Esophagus squamous epithelium (tissue), 5 donors: ENCODE results near the gene FAM168A. TPM values are rescaled to one million over a fixed set of nuclear protein-coding genes. Genes with fewer than 3 reads are reported as not detected.

ENCODE experiments used
- DNase-seq: peaks from one replicate; lab custom pipeline; 2025; lab: John Stamatoyannopoulos, UW
- H3K27ac ChIP-seq, 4 donors: fragments of 200-600 bp; sonication (generic); one replicate each; pipeline ENCODE4 v1.5.1; 2016 to 2019; ENCODE audit warnings: mild to moderate bottlenecking in 1 of 4
- H3K27me3 ChIP-seq, 4 donors: fragments of 200-600 bp; sonication (generic); 1 replicate in 3 of 4; 2 replicates in 1 of 4; pipeline versions ENCODE4 v1.5.1 to v1.6.0; 2017 to 2021; ENCODE audit warnings: antibody characterized with exemption in 1 of 4
- H3K36me3 ChIP-seq, 3 donors: fragments of 200-600 bp; sonication (generic); one replicate each; pipeline ENCODE4 v1.5.1; 2016 to 2019
- H3K4me1 ChIP-seq, 3 donors: fragments of 200-600 bp; sonication (generic); one replicate each; pipeline ENCODE4 v1.5.1; 2017 to 2019
- H3K4me3 ChIP-seq, 4 donors: fragments of 200-600 bp; sonication (generic); 1 replicate in 3 of 4; 2 replicates in 1 of 4; pipeline ENCODE4 v1.5.1; 2016 to 2019; ENCODE audit warnings: mild to moderate bottlenecking in 2 of 4, moderate library complexity in 1 of 4
- H3K9me3 ChIP-seq, 3 donors: fragments of 200-600 bp; sonication (generic); one replicate each; pipeline ENCODE4 v1.5.1; 2016 to 2019
- POLR2A ChIP-seq, 4 donors: fragments of 450-650 bp; IDR thresholded peaks; one replicate each; pipeline ENCODE4 v1.6.1; 2017; ENCODE audit warnings: antibody characterized with exemption in 4 of 4, mild to moderate bottlenecking in 4 of 4, moderate library complexity in 3 of 4
- WGBS, 2 donors: methylation state at CpG; one replicate each; pipeline ENCODE4 v1.1.5; 2018; 5-methylcytosine and 5-hydroxymethylcytosine counted together
- intact Hi-C: fragments of 100-400 bp; cut with DNase I; formaldehyde crosslinking; loops from one replicate; pipeline ENCODE4 v1.15.0; 2022
- total RNA-seq, 4 donors: library from RNA; depleted of rRNA; stranded (reverse); fragments of >200 nt; gene quantifications; one replicate each; pipeline ENCODE4 v1.1.0, GENCODE V29; 2016
- TF ChIP-seq, protein P1 (sequence below), 6 experiments: fragments of 450-650 bp in 4 of 6; fragments of 200-600 bp in 2 of 6; sonication (generic) in 2 of 6; IDR thresholded peaks; one replicate each; pipeline ENCODE4 v1.5.1; 2016 to 2019; ENCODE audit warnings: antibody characterized with exemption in 6 of 6, mild to moderate bottlenecking in 4 of 6, moderate library complexity in 4 of 6
- donor health status: DM: yes; HTN: yes; CAD: no.

FAM168A gene
- total RNA-seq, 4 donors from 2014 or later: 7.0 to 15.5 (median 12.3) TPM

DNA sequence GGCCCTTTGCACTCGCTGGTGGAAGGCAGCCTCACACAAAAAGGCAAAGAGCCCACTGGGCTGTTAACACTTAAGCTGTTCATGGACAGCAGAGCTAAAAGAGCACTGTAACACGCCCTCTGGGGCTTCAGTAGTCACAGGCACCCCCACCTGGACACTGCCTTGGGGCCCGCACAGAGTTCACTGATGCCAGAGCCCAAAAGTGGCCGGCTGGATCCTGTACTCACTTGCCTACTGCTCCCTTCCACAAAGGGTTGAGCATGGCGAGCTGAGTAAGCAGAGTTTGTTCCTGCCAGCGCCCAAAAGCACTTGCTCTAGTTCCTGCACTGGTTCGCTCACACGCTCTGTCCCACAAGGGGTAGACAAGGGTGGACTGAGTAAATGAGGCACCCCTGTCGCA lies 142.9 kb downstream of the FAM168A start:
- WGBS, 2 donors: 72 to 80% methylated on average over 7 to 9 of the region's 9 CpGs
- TF ChIP-seq, protein P1, sequence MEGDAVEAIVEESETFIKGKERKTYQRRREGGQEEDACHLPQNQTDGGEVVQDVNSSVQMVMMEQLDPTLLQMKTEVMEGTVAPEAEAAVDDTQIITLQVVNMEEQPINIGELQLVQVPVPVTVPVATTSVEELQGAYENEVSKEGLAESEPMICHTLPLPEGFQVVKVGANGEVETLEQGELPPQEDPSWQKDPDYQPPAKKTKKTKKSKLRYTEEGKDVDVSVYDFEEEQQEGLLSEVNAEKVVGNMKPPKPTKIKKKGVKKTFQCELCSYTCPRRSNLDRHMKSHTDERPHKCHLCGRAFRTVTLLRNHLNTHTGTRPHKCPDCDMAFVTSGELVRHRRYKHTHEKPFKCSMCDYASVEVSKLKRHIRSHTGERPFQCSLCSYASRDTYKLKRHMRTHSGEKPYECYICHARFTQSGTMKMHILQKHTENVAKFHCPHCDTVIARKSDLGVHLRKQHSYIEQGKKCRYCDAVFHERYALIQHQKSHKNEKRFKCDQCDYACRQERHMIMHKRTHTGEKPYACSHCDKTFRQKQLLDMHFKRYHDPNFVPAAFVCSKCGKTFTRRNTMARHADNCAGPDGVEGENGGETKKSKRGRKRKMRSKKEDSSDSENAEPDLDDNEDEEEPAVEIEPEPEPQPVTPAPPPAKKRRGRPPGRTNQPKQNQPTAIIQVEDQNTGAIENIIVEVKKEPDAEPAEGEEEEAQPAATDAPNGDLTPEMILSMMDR (IDR thresholded peaks at IDR 0.05): no peak
- no peak for TF ChIP-seq POLR2A (IDR thresholded peaks at IDR 0.05)
- H3K4me1 ChIP-seq: no peaks in the 10 kb centered on the region
- H3K9me3 ChIP-seq: no peaks in the 10 kb centered on the region
- no peak overlapping the region for H3K27ac ChIP-seq
- no peak overlapping the region for H3K4me3 ChIP-seq
- H3K27me3 ChIP-seq: no peaks in the 10 kb centered on the region
- intact Hi-C loops: no loop called here
- no peak for DNase-seq
- no peaks in the 10 kb centered on the region for H3K36me3 ChIP-seq

DNA sequence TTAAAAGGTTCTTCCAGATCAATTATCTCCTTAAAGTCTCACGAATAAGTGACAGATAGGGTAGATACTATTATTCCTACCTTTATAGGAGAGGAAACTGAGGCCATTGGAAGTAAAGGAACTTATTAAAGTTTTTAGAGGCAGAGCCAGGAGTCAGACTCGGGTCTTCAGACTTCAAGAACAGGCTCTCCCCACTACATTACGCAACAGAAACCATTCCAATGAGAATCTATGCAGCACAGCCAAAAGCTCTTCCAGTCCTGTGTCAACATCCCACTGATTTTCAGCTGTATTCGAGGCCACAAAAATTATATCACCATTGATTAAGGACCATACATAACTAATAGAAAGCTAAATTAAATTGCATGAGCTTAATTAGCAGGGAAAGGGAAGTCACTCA lies 144.3 kb downstream of the FAM168A start:
- TF ChIP-seq POLR2A (IDR thresholded peaks at IDR 0.05): no peak
- TF ChIP-seq, protein P1 (IDR thresholded peaks at IDR 0.05): no peak
- Histone ChIP-seq H3K9me3 (no peaks in the 10 kb centered on the region), H3K4me3 (no peak overlapping the region), H3K27me3 (no peaks in the 10 kb centered on the region), H3K4me1 (no peaks in the 10 kb centered on the region), H3K27ac (no peak overlapping the region), H3K36me3 (no peaks in the 10 kb centered on the region)
- intact Hi-C loops: no loop called here
- WGBS, 2 donors: 73 to 86% methylated on average over 4 of the region's 4 CpGs
- no peak for DNase-seq

DNA sequence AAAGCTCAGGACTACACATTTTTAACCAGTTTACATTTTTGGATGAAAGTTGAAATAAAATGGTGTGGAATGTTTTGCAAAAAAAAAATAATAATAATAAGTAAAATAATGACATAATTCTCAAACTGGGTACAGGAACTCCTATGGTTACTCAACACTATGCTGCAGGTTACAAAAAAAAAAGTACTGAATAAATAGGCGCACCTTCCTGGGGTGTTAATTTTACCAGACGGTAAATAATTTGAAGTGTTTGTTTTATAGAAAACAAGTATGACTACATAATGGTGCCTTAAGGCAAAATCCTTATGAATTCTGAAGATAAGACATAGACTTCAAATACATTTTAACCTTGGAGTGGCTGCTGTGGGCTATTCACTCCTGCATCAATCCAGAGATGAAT lies 145.2 kb downstream of the FAM168A start:
- TF ChIP-seq, protein P1 (IDR thresholded peaks at IDR 0.05): no peak
- no peak for TF ChIP-seq POLR2A (IDR thresholded peaks at IDR 0.05)
- Histone ChIP-seq H3K4me3 (no peak overlapping the region), H3K4me1 (no peaks in the 10 kb centered on the region), H3K27me3 (no peaks in the 10 kb centered on the region), H3K27ac (no peak overlapping the region), H3K36me3 (no peaks in the 10 kb centered on the region), H3K9me3 (no peaks in the 10 kb centered on the region)
- no peak for DNase-seq
- intact Hi-C loops: no loop called here
- 90 to 94% methylated on average over 2 of the region's 2 CpGs for WGBS, 2 donors

DNA sequence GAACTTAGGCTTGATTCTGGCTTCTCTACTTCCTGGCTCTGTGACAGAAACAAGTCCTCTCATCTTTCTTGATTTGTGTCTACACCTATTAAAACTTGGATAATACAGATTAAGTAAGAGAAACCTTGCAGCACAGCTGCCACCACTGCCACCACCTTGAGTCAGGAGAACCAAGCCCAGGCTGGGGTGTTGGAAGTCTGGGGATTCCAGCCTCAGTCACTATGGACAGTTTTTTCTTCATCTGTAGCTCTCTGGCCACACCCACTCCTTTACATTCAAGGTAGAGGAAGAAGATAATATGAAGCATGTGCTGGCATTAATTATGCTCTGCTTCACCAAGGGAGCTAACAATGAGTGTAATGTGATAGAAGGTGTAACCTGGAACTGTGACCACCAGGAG lies 146.0 kb downstream of the FAM168A start:
- H3K4me1 ChIP-seq: no peaks in the 10 kb centered on the region
- no peaks in the 10 kb centered on the region for H3K9me3 ChIP-seq
- no peak for TF ChIP-seq POLR2A (IDR thresholded peaks at IDR 0.05)
- TF ChIP-seq, protein P1 (IDR thresholded peaks at IDR 0.05): no peak
- no peak for DNase-seq
- H3K4me3 ChIP-seq: no peak overlapping the region
- intact Hi-C loops: no loop called here
- no peaks in the 10 kb centered on the region for H3K27me3 ChIP-seq
- H3K36me3 ChIP-seq: no peaks in the 10 kb centered on the region
- no peak overlapping the region for H3K27ac ChIP-seq

DNA sequence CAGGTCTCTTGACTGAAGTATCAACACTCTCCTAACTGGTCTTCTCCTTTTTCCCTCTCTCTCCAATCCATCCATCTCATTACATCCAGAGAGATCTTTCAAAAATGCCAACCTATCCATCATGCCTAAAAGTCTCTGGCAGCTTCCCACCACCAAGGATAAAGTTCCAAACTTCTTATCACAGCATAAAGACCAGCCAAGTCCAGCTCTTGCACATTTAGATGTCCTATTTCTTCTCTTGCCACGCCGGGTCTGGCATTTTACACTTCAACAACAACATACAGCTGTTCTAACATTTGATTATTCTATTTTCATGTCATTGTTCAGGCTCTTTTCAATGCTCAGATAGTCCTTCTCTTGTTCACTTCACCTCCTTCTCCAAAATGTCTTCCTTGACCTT lies 151.1 kb downstream of the FAM168A start:
- Histone ChIP-seq H3K4me1 (no peaks in the 10 kb centered on the region), H3K36me3 (peaks cover 0 to 4% (median 0%) of the 10 kb centered on the region in 3 donors), H3K27me3 (no peaks in the 10 kb centered on the region), H3K27ac (no peak overlapping the region), H3K9me3 (no peaks in the 10 kb centered on the region), H3K4me3 (no peak overlapping the region)
- intact Hi-C loops: no loop called here
- WGBS, 2 donors: 90 to 96% methylated on average over 2 of the region's 2 CpGs
- no peak for DNase-seq
- TF ChIP-seq, protein P1 (IDR thresholded peaks at IDR 0.05): no peak
- TF ChIP-seq POLR2A (IDR thresholded peaks at IDR 0.05): no peak
